ENCODE results near the gene HGS. TPM values are rescaled to one million over a fixed set of nuclear protein-coding genes. Genes with fewer than 3 reads are reported as not detected.
"Not testable (repeated sequence)": the region's sequence is repeated elsewhere in the genome, so short reads cannot be mapped to it uniquely, and the experiment has no call there.

Gene HGS
- total RNA-seq, 2 donors from 2014 or later = 98.5 to 105 TPM

DNA sequence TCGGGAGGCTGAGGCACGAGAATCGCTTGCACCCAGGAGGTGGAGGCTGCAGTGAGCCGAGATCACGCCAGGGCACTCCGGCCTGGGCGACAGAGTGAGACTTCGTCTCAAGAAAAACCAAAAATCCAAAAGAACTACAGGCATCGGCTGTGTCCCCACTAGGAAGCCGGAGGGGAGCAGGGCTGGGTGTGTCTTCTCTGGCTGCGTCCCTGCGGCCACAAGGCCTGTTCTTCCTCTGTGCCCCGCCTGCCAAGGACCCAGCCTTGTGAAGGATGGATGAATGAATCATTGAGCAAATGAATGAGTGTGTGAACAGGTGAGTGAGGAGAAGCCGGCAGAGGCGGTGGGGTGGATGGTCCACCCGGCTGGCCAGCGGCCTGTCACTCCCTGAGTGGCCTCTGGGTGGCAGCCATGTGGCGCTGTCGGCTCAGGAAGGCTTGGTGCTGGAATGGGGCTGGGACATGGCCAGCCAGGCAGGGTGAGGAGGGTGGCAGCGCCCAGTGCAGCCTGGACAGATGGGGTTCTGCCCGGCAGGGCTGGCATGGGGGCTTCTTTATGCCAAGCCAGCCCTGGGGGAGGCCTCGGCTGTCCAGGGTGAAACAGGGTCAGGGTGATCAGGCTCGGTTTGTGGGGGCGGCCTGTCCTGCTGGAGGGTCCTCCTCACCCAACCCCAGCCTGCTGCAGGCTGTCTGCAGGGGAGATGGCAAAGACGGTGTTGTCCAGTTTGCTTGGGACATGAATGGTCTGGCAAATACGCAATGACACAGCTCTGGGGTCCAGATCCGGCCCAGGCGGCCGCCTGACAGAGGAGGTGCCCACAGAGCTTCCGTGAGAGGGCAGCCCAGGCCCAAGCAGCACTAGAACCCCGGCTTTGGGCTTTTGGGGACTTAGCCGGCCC lies 49.9 kb downstream of the HGS start:
- DNase-seq = peak; percentile 79 to 86
- intact Hi-C loops (cut with DNase I, micrococcal nuclease) = no loop called here
- peak; percentile 81 for ATAC-seq

DNA sequence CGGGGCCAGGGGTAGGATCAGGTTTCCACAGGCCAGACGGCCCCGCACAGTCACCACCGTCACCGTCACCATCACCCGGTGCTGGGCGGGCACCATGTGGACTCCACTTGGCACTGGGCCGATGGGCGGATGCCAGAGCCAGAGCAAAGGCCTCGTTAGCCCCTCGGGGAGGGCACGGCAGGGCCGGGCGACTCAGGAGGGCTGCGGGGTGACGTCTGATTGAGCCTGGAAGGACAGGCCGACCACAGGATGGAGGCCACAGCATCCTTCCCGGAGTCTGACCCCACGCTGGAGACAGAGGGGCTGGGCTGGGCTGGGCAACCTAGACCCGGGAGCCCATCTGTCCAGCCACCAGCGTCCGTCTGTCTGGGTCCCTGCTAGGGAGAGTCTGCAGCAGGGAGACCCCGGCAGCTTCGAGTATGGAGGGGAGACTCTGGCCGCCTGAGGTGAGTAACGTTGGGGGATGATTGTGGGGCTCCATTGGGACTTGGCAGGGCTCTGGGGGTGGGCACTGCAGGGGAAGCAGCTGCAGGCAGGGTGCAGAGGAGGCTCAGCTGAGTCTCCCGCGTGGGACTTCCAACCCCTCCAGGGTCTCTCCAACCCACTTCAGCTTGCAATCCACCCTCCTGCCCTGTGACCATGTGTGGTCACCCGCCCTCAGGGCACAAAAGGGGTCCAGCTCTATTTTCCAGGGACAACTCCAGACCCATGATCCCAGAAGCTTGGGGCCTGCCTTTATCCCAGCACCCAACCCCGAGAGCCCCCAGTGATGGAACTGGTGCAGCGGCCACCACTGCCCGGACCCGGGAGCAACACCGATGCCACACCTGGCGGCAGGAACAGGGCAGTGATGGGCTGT lies 50.8 kb downstream of the HGS start:
- ATAC-seq (peak; percentile 77), DNase-seq (peak; percentile 90 to 92)
- intact Hi-C loops (cut with DNase I, micrococcal nuclease) = no loop called here

DNA sequence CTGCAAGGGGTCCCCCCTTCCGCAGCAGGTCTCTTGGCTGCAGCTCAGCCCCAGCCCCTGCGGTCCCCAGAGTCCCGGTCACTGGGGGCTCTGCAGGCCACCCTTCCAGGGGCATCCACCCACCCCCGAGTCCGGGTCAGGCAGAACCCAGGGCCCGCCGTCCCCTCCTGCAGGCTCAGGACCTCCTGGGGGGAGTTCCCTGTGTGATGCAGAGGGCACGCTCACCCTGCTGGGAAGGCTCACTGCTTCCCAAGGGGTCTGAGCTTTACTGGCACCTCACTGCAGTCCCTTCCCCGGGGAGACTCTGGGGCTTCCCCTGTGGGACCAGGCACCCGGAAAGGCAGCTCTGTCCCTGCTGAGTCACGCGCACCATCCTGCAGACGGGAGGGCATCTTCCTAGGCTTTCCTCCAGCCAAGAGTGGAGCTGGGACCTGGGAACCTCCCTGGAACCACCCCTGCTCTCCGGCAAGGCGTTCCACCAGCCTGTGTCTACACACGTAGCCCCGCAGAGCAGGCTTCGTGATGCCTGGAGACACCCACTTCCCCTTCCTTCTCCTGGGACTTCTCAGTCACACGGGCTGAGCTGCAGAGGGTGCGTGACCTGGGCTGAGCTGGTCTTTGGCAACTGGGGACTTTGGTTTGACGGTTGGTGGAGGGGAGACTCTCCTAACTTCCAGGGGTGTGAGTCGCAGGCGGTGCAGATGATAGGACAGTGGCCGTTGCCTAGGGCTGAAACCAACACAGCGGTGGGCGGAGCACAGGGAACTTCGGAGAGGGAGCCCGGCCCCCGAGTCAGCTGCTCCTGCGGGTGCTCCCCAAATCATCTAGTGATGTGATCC lies 51.7 kb downstream of the HGS start:
- DNase-seq = peak; percentile 64 to 74
- ATAC-seq = peak; percentile 52
- intact Hi-C loops (cut with DNase I, micrococcal nuclease) = no loop called here

DNA sequence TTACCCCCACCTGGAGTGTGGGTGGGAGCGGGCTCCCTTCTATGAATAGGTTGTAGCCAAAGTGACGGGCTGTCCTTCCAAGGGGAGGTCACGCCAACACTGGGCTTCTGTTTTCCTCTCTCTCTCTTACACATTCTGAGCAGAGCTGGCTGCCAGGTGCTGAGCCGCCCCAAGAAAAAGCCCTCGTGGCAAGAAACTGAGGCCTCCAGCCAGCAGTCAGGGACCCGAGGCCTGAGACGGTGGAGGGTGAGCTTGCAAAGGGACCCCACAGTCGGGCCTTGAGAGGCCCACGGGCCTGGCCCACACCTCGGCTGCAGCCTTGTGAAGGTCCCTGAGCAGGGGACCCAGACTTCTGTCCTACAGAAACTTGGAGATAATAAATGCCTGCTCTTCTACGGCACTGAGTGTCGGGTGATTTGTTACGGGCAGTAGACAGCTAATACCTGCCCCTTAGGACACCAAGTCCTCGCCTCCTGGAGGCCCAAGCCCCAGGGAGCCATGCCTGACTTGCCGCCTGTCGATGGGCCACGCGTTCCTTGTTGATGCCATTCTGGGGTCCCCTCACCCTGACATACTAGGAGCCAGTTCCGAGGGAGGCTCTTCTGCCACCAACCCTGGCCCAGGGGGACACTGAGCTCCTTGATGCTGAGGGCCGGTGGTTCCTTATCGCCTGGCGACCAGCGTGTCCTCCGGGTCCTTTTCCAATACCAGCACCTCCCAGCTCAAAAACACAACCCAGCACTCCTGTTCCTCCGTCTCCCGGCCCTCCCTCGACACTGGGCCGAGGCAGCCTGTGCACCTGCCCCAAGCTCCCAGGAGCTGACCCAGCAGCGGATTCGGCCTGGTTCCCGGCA lies 54.4 kb downstream of the HGS start:
- intact Hi-C loops (cut with DNase I, micrococcal nuclease) = no loop called here
- ATAC-seq = no peak
- DNase-seq = no peak

DNA sequence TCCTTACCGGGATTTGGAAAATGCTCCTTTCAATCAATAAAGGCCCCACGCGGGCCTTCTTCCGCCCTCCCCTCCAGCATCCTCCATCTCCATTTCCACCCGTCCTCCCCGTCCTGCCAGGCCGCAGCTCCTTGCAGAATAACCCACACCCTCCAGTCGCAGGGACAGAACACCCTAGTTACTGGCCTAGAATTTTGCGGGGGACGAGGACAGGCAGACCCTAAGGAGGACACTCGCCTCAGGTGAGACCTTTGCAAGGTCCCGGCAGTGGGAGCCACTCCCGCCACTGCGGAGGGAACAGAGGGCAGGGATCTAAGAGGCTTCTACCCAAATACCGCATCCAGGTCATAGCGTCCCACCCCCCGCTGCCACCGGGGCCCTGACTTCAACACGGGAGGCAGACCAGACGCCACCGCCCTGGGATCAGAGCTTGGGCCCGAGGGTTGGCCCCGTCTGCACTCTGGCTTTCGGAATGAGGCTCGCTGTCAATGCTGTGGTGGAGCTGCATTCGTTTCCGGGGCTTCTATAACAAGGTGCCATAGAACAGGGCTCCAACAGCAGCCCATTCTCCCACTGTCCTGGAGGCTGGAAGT lies 55.1 kb downstream of the HGS start:
- DNase-seq (no peak), ATAC-seq (no peak)
- intact Hi-C loops (cut with DNase I, micrococcal nuclease) = no loop called here

DNA sequence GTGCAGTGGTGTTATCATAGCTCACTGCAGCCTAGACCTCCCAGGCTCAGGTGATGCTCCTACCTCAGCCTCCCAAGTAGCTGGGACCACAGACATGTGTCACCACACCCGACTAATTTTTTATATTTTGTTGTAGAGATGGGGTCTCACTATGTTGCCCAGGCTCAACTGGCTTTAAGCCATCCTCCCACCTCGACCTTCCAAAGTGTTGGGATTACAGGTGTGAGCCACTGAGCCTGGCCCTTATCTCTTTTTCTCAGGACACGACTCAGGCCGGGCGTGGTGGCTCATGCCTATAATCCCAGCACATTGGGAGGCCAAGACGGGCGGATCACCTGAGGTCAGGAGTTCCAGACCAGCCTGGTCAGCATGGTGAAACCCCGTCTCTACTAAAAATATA lies 55.8 kb downstream of the HGS start:
- DNase-seq; intact Hi-C loops (cut with DNase I, micrococcal nuclease); ATAC-seq: not testable (repeated sequence)

DNA sequence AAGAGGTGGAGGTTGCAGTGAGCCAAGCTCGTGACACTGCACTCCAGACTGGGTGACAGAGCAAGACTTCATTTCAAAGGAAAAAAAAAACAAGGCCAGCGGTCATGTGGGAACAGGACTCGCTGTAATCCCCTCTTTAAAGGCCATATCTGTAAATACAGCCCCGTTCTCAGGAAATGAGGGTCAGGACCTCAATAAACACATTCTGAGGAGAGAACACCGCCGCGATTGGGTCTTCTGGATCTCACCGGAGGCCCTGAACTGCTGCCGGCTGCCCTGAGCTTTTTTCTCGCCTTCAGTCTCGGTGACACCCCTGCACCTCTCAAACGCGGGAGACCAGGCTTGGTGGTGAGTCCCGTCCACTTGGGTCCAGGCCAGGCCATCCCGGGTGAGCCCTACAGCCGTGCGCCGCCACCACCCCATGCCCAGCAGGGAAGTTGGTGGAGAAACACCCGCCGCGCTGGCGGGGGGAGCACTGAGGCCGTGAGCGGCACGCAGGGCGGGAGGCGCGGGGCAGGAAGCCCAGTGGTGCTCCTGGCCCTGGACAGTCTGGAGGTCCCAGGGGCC lies 56.7 kb downstream of the HGS start:
- ATAC-seq (no peak), DNase-seq (no peak)
- intact Hi-C loops (cut with DNase I, micrococcal nuclease) = no loop called here

DNA sequence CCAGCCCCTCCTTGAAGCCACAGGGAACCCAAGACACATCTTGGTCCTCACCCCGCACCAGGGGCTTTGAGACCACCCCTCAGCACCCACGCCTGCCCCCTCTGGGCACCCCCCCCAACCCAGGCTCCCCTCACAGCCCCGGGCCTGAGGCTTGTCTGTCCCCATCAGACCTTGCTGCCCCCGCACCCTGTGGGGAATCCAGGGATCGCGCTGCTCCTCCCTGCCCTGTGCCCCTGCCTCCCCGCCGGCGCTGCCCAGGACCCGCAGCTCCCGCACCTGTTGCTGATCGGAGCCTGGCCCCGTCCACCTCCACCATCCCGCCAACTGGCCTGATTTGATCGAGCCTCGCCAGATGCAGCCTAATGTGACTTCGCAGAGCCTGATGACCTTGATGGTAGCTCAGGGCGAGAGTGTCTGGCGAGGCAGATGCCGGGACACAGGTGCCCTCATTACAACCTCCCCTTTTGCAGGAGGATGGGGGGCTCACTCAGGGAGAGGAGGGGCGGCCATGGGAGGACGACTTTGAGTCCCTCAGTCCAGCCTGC lies 57.3 kb downstream of the HGS start:
- intact Hi-C loops (cut with DNase I, micrococcal nuclease) = no loop called here
- ATAC-seq (peak; percentile 37), DNase-seq (no peak)

DNA sequence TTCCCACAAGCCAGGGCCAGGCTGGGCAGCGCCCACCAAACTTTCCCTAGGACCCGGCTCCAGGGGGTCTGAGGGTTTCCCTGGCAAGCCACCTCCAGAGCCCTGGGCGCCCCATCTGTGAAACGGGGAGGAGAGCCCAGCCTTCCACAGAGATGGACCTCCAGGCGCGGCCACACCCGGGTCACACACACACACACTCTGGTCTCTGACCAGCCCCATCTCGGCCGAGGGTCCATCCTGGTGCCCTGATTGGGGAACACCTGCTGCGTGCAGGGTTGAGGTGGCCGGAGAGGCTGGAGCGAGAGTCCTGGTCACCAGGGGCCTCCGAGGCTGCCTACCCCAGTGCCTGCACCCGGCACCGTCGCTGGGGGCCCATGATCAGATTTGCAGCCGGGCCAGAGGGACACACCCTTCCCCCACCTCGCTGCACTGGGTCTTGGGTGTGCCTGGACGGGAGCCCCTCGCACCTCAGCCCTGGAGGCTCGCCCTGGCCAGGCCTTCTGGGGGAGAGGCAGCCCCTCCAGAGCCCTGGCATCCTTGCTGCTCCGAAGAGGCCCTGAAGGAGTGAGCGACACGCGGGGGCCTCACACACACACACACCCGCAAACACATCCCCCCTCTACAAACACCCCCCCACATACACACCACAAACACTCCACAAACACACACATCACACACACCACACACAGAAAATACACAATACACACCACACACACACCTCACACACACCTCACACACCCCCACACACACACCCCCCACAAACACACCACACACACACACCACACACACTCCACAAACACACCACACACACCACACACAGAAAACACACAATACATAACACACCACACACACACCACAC lies 58.0 kb downstream of the HGS start:
- ATAC-seq = peak; percentile 32
- intact Hi-C loops (cut with DNase I, micrococcal nuclease) = no loop called here
- no peak for DNase-seq

Small RNA genes within 50 kb of the gene (microRNA-seq; reads per million reads assigned to microRNA genes)
- gene MIR6786 = 0.53 to 1.4 reads per million in 2 donors

Other genes starting within 250 kb of the HGS start
- gene ACTG1, start 171.2 kb upstream of the HGS start, total RNA-seq = 1,000 to 10,000 TPM; 3,767 to 4,413 TPM
- 1 to 10 TPM; 2.3 to 4.9 TPM for gene FSCN2, start 155.6 kb upstream of the HGS start, total RNA-seq
- 10 to 100 TPM; 25.4 to 28.8 TPM for gene FAAP100, start 131.7 kb upstream of the HGS start, total RNA-seq
- gene NPLOC4, start 46.9 kb upstream of the HGS start, total RNA-seq = 10 to 100 TPM; 86.2 to 88.4 TPM
- gene TSPAN10, start 46.8 kb upstream of the HGS start, total RNA-seq = under 1 TPM; 0.18 to 0.22 TPM
- gene PDE6G, start 27.5 kb upstream of the HGS start, total RNA-seq = under 1 TPM in 1 of 2 donors, not detected in 1; 0.34 TPM
- gene OXLD1, start 17.4 kb upstream of the HGS start, total RNA-seq = 10 to 100 TPM; 24.6 to 36.6 TPM
- gene CCDC137, start 17.3 kb upstream of the HGS start, total RNA-seq = 10 to 100 TPM; 14.0 to 19.4 TPM
- 10 to 100 TPM; 14.3 to 30.5 TPM for gene ARL16, start 214 bp upstream of the HGS start, total RNA-seq
- 100 to 1,000 TPM in 1 of 2 donors, 10 to 100 TPM in 1; 88.2 to 146 TPM for gene MRPL12, start 19.4 kb downstream of the HGS start, total RNA-seq
- 10 to 100 TPM; 52.5 to 76.2 TPM for gene SLC25A10, start 28.3 kb downstream of the HGS start, total RNA-seq
- gene GCGR, start 120.1 kb downstream of the HGS start, total RNA-seq = under 1 TPM; 0.14 to 0.67 TPM
- 10 to 100 TPM; 16.4 to 30.4 TPM for gene MCRIP1, start 149.3 kb downstream of the HGS start, total RNA-seq
- not detected for gene PPP1R27, start 151.0 kb downstream of the HGS start, total RNA-seq
- gene P4HB, start 176.5 kb downstream of the HGS start, total RNA-seq = 100 to 1,000 TPM; 560 to 669 TPM
- 100 to 1,000 TPM; 447 to 500 TPM for gene ARHGDIA, start 187.3 kb downstream of the HGS start, total RNA-seq
- 10 to 100 TPM; 43.9 to 69.8 TPM for gene ALYREF, start 207.6 kb downstream of the HGS start, total RNA-seq
- gene ANAPC11, start 207.7 kb downstream of the HGS start, total RNA-seq = 10 to 100 TPM; 83.6 to 88.6 TPM
- gene NPB, start 218.2 kb downstream of the HGS start, total RNA-seq = under 1 TPM in 1 of 2 donors, not detected in 1; 0.11 TPM
- 10 to 100 TPM; 49.9 to 68.9 TPM for gene PCYT2, start 227.4 kb downstream of the HGS start, total RNA-seq
- gene SIRT7, start 234.2 kb downstream of the HGS start, total RNA-seq = 10 to 100 TPM; 63.2 to 67.5 TPM
- 10 to 100 TPM; 17.8 to 19.7 TPM for gene MAFG, start 243.7 kb downstream of the HGS start, total RNA-seq